ENCODE measurements around the gene STYXL1.

Gene STYXL1

GRCh38 chr7:75963381-75963995 is 84.3 kb downstream of the STYXL1 start:
- Histone ChIP-seq H3K79me2 (ENCODE audit: insufficient read depth, low read length) (no peaks in the 10 kb centered on the region), H3K36me3 (ENCODE audit: insufficient read depth, low read length) (no peaks in the 10 kb centered on the region), H2AFZ (ENCODE audit: low read length) (no peak overlapping the region), H3F3A (ENCODE audit: low read depth) (no peaks in the 10 kb centered on the region), H3K9me2 (replicated peaks; ENCODE audit: low read depth, low read length) (no peaks in the 10 kb centered on the region), H3K9ac (ENCODE audit: low read depth, low read length, poor library complexity, severe bottlenecking) (no peak overlapping the region), H3K4me3 (ENCODE audit: low read length, poor library complexity, severe bottlenecking) (no peak overlapping the region), H4K20me1 (ENCODE audit: insufficient read depth, low read length, poor library complexity, severe bottlenecking) (no peaks in the 10 kb centered on the region), H3K4me2 (ENCODE audit: low read depth, low read length, poor library complexity, severe bottlenecking) (no peak overlapping the region), H3K4me1 (ENCODE audit: insufficient read depth, low read length, poor library complexity, severe bottlenecking) (no peaks in the 10 kb centered on the region), H3K9me3 (ENCODE audit: insufficient read depth, low read depth, low read length) (no peaks in the 10 kb centered on the region), H3K27me3 (ENCODE audit: insufficient read depth, low read length, poor library complexity, severe bottlenecking) (no peaks in the 10 kb centered on the region)
- TF ChIP-seq CTCF (conservative IDR thresholded peaks at IDR 0.05; ENCODE audit: low read length) = no peak
- no peak for TF ChIP-seq EZH2phosphoT487 (IDR thresholded peaks at IDR 0.05; ENCODE audit: borderline replicate concordance)

- Histone ChIP-seq H3K9me3 (ENCODE audit: insufficient read depth, low read depth, low read length) (no peaks in the 10 kb centered on the region), H3K4me3 (ENCODE audit: low read length, poor library complexity, severe bottlenecking) (no peak overlapping the region), H3K27me3 (ENCODE audit: insufficient read depth, low read length, poor library complexity, severe bottlenecking) (no peaks in the 10 kb centered on the region), H3F3A (ENCODE audit: low read depth) (no peaks in the 10 kb centered on the region), H3K79me2 (ENCODE audit: insufficient read depth, low read length) (no peaks in the 10 kb centered on the region), H3K9me2 (replicated peaks; ENCODE audit: low read depth, low read length) (no peaks in the 10 kb centered on the region), H3K4me2 (ENCODE audit: low read depth, low read length, poor library complexity, severe bottlenecking) (no peak overlapping the region), H4K20me1 (ENCODE audit: insufficient read depth, low read length, poor library complexity, severe bottlenecking) (no peaks in the 10 kb centered on the region), H3K9ac (ENCODE audit: low read depth, low read length, poor library complexity, severe bottlenecking) (no peak overlapping the region), H3K4me1 (ENCODE audit: insufficient read depth, low read length, poor library complexity, severe bottlenecking) (no peaks in the 10 kb centered on the region), H3K36me3 (ENCODE audit: insufficient read depth, low read length) (peaks cover 2% of the 10 kb centered on the region; the same call in 1 of the 2 replicates), H2AFZ (ENCODE audit: low read length) (no peak overlapping the region)
- TF ChIP-seq EZH2phosphoT487 (IDR thresholded peaks at IDR 0.05; ENCODE audit: borderline replicate concordance) (no peak), CTCF (conservative IDR thresholded peaks at IDR 0.05; ENCODE audit: low read length) (no peak)
Measured at GRCh38 chr7:75962607-75963380, 85.0 kb downstream of the STYXL1 start.

GRCh38 chr7:75961218-75961617 is 86.6 kb downstream of the STYXL1 start:
- Histone ChIP-seq H3K4me1 (ENCODE audit: insufficient read depth, low read length, poor library complexity, severe bottlenecking) (no peaks in the 10 kb centered on the region), H3K9me2 (replicated peaks; ENCODE audit: low read depth, low read length) (no peaks in the 10 kb centered on the region), H3K4me2 (ENCODE audit: low read depth, low read length, poor library complexity, severe bottlenecking) (no peak overlapping the region), H3K9me3 (ENCODE audit: insufficient read depth, low read depth, low read length) (no peaks in the 10 kb centered on the region), H4K20me1 (ENCODE audit: insufficient read depth, low read length, poor library complexity, severe bottlenecking) (no peaks in the 10 kb centered on the region), H3K36me3 (ENCODE audit: insufficient read depth, low read length) (peaks cover 7% of the 10 kb centered on the region; the same call in 1 of the 2 replicates), H2AFZ (ENCODE audit: low read length) (no peak overlapping the region), H3K27me3 (ENCODE audit: insufficient read depth, low read length, poor library complexity, severe bottlenecking) (no peaks in the 10 kb centered on the region), H3K4me3 (ENCODE audit: low read length, poor library complexity, severe bottlenecking) (no peak overlapping the region), H3K79me2 (ENCODE audit: insufficient read depth, low read length) (no peaks in the 10 kb centered on the region), H3F3A (ENCODE audit: low read depth) (no peaks in the 10 kb centered on the region), H3K9ac (ENCODE audit: low read depth, low read length, poor library complexity, severe bottlenecking) (no peak overlapping the region)
- TF ChIP-seq CTCF (conservative IDR thresholded peaks at IDR 0.05; ENCODE audit: low read length) (peak; percentile 23; the same call in 1 of the 2 replicates), EZH2phosphoT487 (IDR thresholded peaks at IDR 0.05; ENCODE audit: borderline replicate concordance) (no peak)

Data from Loucy (cell line).